ENCODE results near the gene ZNF341.
A peak's percentile ranks its signal among the peaks of the same experiment; 100 is the strongest.

DNA sequence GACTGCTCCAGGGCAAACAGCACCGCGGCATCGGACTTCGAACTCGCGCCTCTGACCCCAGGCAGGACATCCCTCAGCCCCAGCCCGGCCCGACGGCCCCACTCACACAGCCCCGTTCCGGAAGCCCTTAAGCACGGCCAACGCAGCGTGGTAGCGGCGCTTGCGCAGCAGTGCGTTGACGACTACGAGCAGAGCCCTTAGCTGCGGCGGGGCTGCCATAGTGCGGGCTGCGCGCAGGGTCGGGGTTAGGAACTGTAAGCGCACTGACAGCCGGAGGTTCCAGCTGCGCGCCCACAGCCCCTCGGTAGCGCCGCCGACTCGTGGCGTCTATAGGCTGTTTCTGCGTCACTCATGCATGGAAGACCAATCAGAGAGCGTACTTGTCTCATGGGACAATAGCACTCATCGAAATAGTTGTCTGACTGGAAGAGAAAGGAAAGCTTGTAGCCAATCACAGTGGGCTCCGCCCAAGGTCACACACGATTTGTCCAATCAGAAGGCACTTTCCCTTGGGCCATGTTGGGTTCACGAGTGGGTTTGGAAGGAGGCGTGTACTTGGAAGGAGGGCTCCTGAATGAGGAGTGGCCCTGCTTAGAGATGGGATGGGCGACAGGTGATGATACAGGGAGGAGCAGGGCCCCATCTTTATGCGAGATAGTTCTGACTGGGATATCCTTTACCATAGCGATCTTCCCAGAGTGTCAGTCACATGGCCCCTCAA, 11.6 kb upstream of the ZNF341 start, which contains the start of gene PXMP4:
- TF ChIP-seq, protein P1, sequence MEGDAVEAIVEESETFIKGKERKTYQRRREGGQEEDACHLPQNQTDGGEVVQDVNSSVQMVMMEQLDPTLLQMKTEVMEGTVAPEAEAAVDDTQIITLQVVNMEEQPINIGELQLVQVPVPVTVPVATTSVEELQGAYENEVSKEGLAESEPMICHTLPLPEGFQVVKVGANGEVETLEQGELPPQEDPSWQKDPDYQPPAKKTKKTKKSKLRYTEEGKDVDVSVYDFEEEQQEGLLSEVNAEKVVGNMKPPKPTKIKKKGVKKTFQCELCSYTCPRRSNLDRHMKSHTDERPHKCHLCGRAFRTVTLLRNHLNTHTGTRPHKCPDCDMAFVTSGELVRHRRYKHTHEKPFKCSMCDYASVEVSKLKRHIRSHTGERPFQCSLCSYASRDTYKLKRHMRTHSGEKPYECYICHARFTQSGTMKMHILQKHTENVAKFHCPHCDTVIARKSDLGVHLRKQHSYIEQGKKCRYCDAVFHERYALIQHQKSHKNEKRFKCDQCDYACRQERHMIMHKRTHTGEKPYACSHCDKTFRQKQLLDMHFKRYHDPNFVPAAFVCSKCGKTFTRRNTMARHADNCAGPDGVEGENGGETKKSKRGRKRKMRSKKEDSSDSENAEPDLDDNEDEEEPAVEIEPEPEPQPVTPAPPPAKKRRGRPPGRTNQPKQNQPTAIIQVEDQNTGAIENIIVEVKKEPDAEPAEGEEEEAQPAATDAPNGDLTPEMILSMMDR (IDR thresholded peaks at IDR 0.05): no peak
- TF ChIP-seq POLR2A (IDR thresholded peaks at IDR 0.05) (no peak), POLR2AphosphoS5 (IDR thresholded peaks at IDR 0.05; ENCODE audit: insufficient read depth in 1 of 2, low read depth in 1 of 2) (peak; percentile 83 to 90)
